ENCODE measurements around the gene BTBD19. TPM values are rescaled to one million over a fixed set of nuclear protein-coding genes. Genes with fewer than 3 reads are reported as not detected.
"Not testable (repeated sequence)": the region's sequence is repeated elsewhere in the genome, so short reads cannot be mapped to it uniquely, and the experiment has no call there.

Gene BTBD19, protein sequence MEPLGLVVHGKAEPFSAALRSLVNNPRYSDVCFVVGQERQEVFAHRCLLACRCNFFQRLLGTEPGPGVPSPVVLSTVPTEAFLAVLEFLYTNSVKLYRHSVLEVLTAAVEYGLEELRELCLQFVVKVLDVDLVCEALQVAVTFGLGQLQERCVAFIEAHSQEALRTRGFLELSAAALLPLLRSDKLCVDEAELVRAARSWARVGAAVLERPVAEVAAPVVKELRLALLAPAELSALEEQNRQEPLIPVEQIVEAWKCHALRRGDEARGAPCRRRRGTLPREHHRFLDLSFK
- 1 to 10 TPM; 1.0 to 4.0 (median 2.4) TPM for total RNA-seq

DNA sequence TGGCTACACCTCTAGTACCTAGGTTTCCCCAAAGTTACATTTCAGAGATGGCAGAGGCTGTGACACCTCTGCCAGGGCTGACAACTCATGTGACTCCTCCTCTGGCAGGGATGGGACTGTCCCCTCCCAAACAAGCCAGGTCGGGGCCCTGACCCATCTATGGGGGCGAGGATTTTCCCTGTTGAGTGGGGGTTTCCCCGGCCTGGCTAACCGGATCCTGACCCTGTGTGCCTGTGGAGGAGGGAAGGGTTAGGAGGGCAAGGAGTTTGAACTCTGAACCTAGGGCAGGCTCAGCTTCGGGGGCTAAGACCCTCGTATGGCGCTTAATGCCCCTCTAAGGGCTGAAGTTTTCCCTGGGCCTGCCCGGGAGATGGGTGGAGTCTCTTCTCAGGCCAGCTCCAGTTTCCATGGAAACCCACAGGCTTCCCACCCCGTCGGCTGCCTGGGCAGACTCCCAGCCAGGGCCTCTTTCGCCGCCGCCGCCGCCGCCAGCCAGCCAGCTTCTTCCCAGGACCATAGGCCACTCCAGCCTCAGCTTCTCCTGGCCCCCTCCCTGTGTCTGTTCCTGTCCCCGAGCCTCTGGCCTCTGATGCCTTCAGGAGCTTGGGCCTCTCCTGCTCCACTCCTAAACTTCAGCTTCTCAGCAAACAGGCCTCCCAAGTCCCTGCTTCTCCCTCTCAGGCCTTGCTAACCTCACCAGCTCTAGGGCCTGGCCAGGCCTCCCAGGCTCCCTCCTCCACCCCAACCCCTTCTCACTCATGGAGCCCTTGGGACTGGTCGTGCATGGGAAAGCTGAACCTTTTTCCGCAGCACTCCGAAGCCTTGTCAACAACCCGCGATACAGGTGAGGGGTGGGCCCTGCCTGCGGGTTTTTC is at the start of gene BTBD19:
BTBD19 (plus strand) TSS at position 461 of the 875 bp plus-strand sequence; CDS start at position 759, 298 bp downstream.
- intact Hi-C loops (cut with DNase I; ENCODE audit: low total_unique reads) = no loop called here
- WGBS, 2 donors = 12 to 22% methylated on average over 14 to 23 of the region's 23 CpGs
- no peak within 1 kb of the TSS for H3K4me3 ChIP-seq (ENCODE audit: low read depth, poor library complexity, severe bottlenecking)
- no peak for TF ChIP-seq POLR2A (IDR thresholded peaks at IDR 0.05)
- TF ChIP-seq, protein P1, sequence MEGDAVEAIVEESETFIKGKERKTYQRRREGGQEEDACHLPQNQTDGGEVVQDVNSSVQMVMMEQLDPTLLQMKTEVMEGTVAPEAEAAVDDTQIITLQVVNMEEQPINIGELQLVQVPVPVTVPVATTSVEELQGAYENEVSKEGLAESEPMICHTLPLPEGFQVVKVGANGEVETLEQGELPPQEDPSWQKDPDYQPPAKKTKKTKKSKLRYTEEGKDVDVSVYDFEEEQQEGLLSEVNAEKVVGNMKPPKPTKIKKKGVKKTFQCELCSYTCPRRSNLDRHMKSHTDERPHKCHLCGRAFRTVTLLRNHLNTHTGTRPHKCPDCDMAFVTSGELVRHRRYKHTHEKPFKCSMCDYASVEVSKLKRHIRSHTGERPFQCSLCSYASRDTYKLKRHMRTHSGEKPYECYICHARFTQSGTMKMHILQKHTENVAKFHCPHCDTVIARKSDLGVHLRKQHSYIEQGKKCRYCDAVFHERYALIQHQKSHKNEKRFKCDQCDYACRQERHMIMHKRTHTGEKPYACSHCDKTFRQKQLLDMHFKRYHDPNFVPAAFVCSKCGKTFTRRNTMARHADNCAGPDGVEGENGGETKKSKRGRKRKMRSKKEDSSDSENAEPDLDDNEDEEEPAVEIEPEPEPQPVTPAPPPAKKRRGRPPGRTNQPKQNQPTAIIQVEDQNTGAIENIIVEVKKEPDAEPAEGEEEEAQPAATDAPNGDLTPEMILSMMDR (IDR thresholded peaks at IDR 0.05) = no peak
- DNase-seq (ENCODE audit: low spot score in 2 of 2) = peak; percentile 77 to 97

DNA sequence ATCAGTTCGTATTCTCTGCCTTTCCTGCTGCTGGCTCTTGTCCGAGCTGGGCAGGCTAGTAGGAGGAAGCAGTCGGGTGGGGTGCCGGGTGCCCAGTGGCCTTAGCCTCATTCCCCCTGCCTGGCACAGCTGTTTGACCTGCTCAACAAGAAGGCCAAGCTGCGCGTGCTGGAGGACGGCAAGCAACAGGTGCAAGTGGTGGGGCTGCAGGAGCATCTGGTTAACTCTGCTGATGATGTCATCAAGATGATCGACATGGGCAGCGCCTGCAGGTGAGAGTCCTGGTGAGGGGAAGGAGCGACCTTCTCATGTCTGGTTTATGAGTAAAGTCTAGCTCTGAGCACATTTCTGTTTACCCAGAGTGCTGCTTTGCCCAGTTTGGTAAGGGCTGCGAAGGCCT is 49.2 kb upstream of the BTBD19 start:
- intact Hi-C loops (cut with DNase I; ENCODE audit: low total_unique reads) = no loop called here
- DNase-seq (ENCODE audit: low spot score in 2 of 2) = no peak
- H3K4me3 ChIP-seq (ENCODE audit: low read depth, poor library complexity, severe bottlenecking) = no peak overlapping the region
- 87 to 94% methylated on average over 11 of the region's 11 CpGs for WGBS, 2 donors
- TF ChIP-seq, protein P1 (IDR thresholded peaks at IDR 0.05) = no peak
- TF ChIP-seq POLR2A (IDR thresholded peaks at IDR 0.05) = no peak

DNA sequence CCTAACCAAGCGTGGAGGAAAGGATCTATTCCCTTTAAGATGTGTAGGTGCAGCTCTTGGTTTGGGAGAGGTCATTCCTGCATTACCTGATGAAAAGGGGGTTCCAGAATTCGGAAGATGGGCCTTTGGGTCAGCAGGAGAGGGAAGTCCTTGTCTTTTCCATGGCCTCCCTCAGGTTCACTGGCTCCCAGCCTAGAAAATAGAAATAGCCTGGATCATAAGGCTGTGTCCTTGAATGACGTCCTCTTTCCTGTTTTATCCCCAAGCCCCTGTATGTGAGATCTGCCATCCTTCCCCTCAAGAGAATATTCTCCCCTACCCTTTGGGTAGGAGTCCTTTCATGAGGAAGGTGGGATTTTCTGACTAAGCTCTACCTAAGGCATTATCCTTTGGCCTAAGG is 47.4 kb upstream of the BTBD19 start:
- no peak for DNase-seq (ENCODE audit: low spot score in 2 of 2)
- no peak for TF ChIP-seq POLR2A (IDR thresholded peaks at IDR 0.05)
- TF ChIP-seq, protein P1 (IDR thresholded peaks at IDR 0.05) = no peak
- 89 to 96% methylated on average over 3 of the region's 3 CpGs for WGBS, 2 donors
- H3K4me3 ChIP-seq (ENCODE audit: low read depth, poor library complexity, severe bottlenecking) = no peak overlapping the region
- intact Hi-C loops (cut with DNase I; ENCODE audit: low total_unique reads) = no loop called here

DNA sequence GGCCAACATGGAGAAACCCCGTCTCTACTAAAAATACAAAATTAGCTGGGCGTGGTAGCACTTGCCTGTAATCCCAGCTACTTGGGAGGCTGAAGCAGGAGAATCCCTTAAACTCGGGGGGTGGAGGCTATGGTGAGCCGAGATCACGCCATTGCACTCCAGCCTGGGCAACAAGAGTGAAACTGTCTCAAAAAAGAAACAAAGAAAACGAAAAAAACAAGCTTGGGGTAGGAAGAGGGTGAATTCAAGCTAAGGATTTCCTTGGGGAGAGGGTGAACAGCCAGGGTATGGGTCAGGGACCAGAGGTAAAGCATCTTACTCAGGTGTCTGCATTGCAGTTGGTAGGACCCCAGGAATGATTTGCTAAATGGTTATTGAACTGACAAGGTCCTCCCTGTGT is 41.9 kb upstream of the BTBD19 start:
- DNase-seq (ENCODE audit: low spot score in 2 of 2); H3K4me3 ChIP-seq (ENCODE audit: low read depth, poor library complexity, severe bottlenecking); intact Hi-C loops (cut with DNase I; ENCODE audit: low total_unique reads): not testable (repeated sequence)
- WGBS, 2 donors = 92 to 95% methylated on average over 6 of the region's 6 CpGs

DNA sequence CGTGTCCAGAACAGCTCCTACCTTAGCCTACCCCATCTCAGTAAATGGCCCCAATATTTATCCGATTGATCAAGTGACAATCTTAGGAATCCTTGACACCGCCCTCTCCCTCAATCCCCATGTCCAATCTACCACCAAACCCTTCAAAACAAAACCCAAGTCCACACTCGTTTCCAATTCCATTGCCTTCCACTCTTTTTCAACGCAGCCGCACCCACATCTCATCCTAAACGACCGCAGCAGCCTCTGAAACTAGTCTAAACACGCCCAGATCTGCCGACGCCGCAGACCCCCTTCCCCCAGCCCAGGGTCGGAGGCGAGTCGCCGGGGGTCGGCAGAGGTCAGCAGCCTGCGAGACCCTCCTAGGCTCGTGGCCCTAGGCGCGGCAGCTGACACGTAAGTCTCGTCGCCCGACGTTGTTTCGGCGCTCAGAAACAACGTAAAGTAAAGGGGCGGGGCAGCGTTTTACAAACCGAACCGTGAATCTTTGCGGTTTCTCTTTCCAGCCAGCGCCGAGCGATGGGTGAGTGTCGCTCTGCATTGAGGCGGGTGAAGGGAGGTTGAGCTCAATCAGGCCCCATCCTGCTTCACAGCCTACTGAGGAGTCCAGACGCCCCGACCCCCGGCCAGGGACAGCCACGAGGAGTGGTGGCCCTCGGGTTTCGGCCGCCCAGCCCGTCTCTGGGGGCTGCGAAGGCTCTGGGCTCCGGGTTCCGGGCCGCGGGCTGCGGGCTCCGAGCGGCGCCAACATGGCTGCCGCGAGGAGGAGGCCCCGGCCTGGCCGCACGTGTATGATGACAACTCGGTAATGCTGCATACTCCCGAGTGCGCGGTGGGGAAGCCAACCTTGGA is 33.0 kb upstream of the BTBD19 start, which contains the start of gene RPS8:
RPS8 (plus strand) TSS at position 463 of the 852 bp plus-strand sequence; CDS start at position 520, 57 bp downstream.
- peak; percentile 93 to 98 for DNase-seq (ENCODE audit: low spot score in 2 of 2)
- intact Hi-C loops (cut with DNase I; ENCODE audit: low total_unique reads) = no loop called here
- peak within 1 kb of the TSS; percentile 85 for H3K4me3 ChIP-seq (ENCODE audit: low read depth, poor library complexity, severe bottlenecking)
- peak in 1 of 2 donors; percentile 86 for TF ChIP-seq POLR2A (IDR thresholded peaks at IDR 0.05)
- TF ChIP-seq, protein P1 (IDR thresholded peaks at IDR 0.05) = peak in 1 of 3 donors; percentile 34
- 0 to 1% methylated on average over 33 to 37 of the region's 65 CpGs for WGBS, 2 donors

Data from lower leg skin (tissue), 4 donors.